GM19324 (cell line): ENCODE data around the gene RET.
A peak's percentile ranks its signal among the peaks of the same experiment; 100 is the strongest.
"Not testable (repeated sequence)": the region's sequence is repeated elsewhere in the genome, so short reads cannot be mapped to it uniquely, and the experiment has no call there.

ENCODE experiments used
- ATAC-seq: cut with Tn5 transposase; IDR thresholded peaks from one replicate; pipeline ENCODE4 v1.9.1; 2021; ENCODE audit warnings: mild to moderate bottlenecking, moderate library complexity; ENCODE audit not compliant: unreplicated experiment, low FRiP score

The RET gene

GRCh38 chr10:43131256-43131655 lies 54.4 kb downstream of the RET start:
- ATAC-seq, result no peak

- no peak for ATAC-seq
Observed at GRCh38 chr10:43131906-43132305, 55.0 kb downstream of the RET start.

- no peak for ATAC-seq
Observed at GRCh38 chr10:43132867-43133787, 56.3 kb downstream of the RET start.

GRCh38 chr10:43134126-43134905 lies 57.4 kb downstream of the RET start:
- no peak for ATAC-seq

- ATAC-seq, result no peak
Observed at GRCh38 chr10:43135064-43135463, 58.2 kb downstream of the RET start.

- no peak for ATAC-seq
Observed at GRCh38 chr10:43135656-43136055, 58.8 kb downstream of the RET start.

- ATAC-seq, result no peak
Observed at GRCh38 chr10:43136432-43136831, 59.6 kb downstream of the RET start.

- no peak for ATAC-seq
Observed at GRCh38 chr10:43136995-43137716, 60.3 kb downstream of the RET start.

GRCh38 chr10:43137717-43138020 lies 60.8 kb downstream of the RET start:
- ATAC-seq, result peak; percentile 35

- ATAC-seq, result peak; percentile 75
Observed at GRCh38 chr10:43138021-43138756, 61.3 kb downstream of the RET start, which contains the start of gene CSGALNACT2. TSS of gene CSGALNACT2 (plus strand) at chr10:43138445. CDS start at chr10:43155150, 16,705 bp downstream.

- peak; percentile 35 for ATAC-seq
Observed at GRCh38 chr10:43138757-43139241, 61.9 kb downstream of the RET start.

- no peak for ATAC-seq
Observed at GRCh38 chr10:43141421-43141820, 64.6 kb downstream of the RET start.

- no peak for ATAC-seq
Observed at GRCh38 chr10:43145311-43145710, 68.4 kb downstream of the RET start.

GRCh38 chr10:43145936-43146335 lies 69.1 kb downstream of the RET start:
- not testable (repeated sequence) for ATAC-seq

GRCh38 chr10:43151371-43151770 lies 74.5 kb downstream of the RET start:
- ATAC-seq, result no peak

GRCh38 chr10:43153901-43154300 lies 77.0 kb downstream of the RET start:
- no peak for ATAC-seq

- ATAC-seq, result no peak
Observed at GRCh38 chr10:43155221-43155620, 78.4 kb downstream of the RET start.

- no peak for ATAC-seq
Observed at GRCh38 chr10:43155741-43156140, 78.9 kb downstream of the RET start.

GRCh38 chr10:43156590-43157341 lies 79.9 kb downstream of the RET start:
- ATAC-seq, result no peak
